Loucy (cell line): Measurements from ENCODE around the gene TMEM178B.

Experiments
- H2AFZ ChIP-seq: fragments of 200-600 bp; sonication (generic); 2 replicates; pipeline ENCODE4 v1.6.0; 2016; ENCODE audit warnings: antibody characterized with exemption, mild to moderate bottlenecking, low read length, moderate library complexity
- H3F3A ChIP-seq: fragments of 200-600 bp; 2 replicates; pipeline ENCODE4 v1.6.0; 2016; ENCODE audit warnings: antibody characterized with exemption, low read depth, mild to moderate bottlenecking
- H3K27me3 ChIP-seq: fragments of 200-600 bp; sonication (generic); 2 replicates; pipeline ENCODE4 v1.6.1; 2014; ENCODE audit warnings: low read length, mild to moderate bottlenecking; ENCODE audit not compliant: insufficient read depth, poor library complexity, severe bottlenecking
- H3K36me3 ChIP-seq: fragments of 200-600 bp; sonication (generic); 2 replicates; pipeline ENCODE4 v1.6.1; 2016; ENCODE audit warnings: low read length; ENCODE audit not compliant: insufficient read depth
- H3K4me1 ChIP-seq: fragments of 200-600 bp; sonication (generic); 2 replicates; pipeline ENCODE4 v1.5.1; 2014; ENCODE audit warnings: low read length, mild to moderate bottlenecking; ENCODE audit not compliant: insufficient read depth, poor library complexity, severe bottlenecking
- H3K4me2 ChIP-seq: fragments of 200-600 bp; sonication (generic); 2 replicates; pipeline ENCODE4 v1.6.0; 2014; ENCODE audit warnings: antibody characterized with exemption, low read length, low read depth, mild to moderate bottlenecking; ENCODE audit not compliant: poor library complexity, severe bottlenecking
- H3K4me3 ChIP-seq: fragments of 200-600 bp; sonication (generic); 2 replicates; pipeline ENCODE4 v1.5.1; 2014; ENCODE audit warnings: low read length, mild to moderate bottlenecking, mixed read lengths; ENCODE audit not compliant: poor library complexity, severe bottlenecking
- H3K79me2 ChIP-seq: fragments of 200-600 bp; sonication (generic); 2 replicates; pipeline ENCODE4 v1.6.1; 2014; ENCODE audit warnings: low read length; ENCODE audit not compliant: insufficient read depth
- H3K9ac ChIP-seq: fragments of 200-600 bp; sonication (generic); 2 replicates; pipeline ENCODE4 v1.6.0; 2014; ENCODE audit warnings: mild to moderate bottlenecking, low read depth, low read length, moderate library complexity; ENCODE audit not compliant: poor library complexity, severe bottlenecking
- H3K9me2 ChIP-seq: fragments of 200-600 bp; sonication (generic); replicated peaks from 2 replicates; pipeline ENCODE4 v1.6.1; 2016; ENCODE audit warnings: low read depth, low read length, mixed read lengths
- H3K9me3 ChIP-seq: fragments of 200-600 bp; sonication (generic); 2 replicates; pipeline ENCODE4 v1.6.1; 2014; ENCODE audit warnings: mild to moderate bottlenecking, antibody characterized with exemption, low read length, low read depth; ENCODE audit not compliant: insufficient read depth
- H4K20me1 ChIP-seq: fragments of 200-600 bp; sonication (generic); 2 replicates; pipeline ENCODE4 v1.6.0; 2014; ENCODE audit warnings: antibody characterized with exemption, low read length, mild to moderate bottlenecking; ENCODE audit not compliant: insufficient read depth, poor library complexity, severe bottlenecking
- EZH2phosphoT487 ChIP-seq: fragments of 200-600 bp; IDR thresholded peaks from 2 replicates; pipeline ENCODE4 v1.6.1; 2018; ENCODE audit warnings: antibody characterized with exemption, mild to moderate bottlenecking, moderate library complexity, borderline replicate concordance
- TF ChIP-seq, protein P1 (sequence below): fragments of 200-600 bp; sonication (generic); conservative IDR thresholded peaks from 2 replicates; pipeline ENCODE4 v1.5.1; 2014; ENCODE audit warnings: mild to moderate bottlenecking, antibody characterized with exemption, low read length

TMEM178B gene

DNA sequence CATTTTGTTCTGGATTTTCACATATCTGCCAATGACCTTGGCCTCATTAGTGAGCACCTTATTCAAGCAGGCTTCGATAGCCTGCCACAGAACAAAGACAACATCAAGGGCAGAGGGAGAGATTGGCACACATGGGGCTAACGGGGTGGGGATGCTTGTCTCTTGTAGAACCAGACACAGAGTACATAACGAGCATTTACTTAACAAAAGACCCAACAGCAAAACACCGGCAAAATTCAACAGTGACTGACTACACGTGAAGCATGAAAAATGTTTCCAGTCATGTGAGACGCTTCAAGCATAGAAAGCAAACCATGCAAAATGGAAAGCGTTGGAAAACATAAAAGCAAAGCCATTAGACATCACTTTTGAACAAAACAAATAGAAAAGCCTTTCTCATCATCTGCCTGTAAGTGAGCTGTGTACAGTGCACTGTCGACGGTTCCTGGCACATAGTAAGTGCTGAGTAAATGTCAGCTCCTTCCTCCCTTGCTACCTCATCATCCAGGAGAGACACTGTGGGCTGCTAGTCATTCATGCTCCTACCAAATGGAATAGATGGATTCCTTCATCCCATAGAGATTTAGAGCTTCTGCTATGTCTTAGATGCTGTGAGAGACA lies 342.9 kb downstream of the TMEM178B start:
- Histone ChIP-seq H3F3A (no peaks in the 10 kb centered on the region), H3K79me2 (no peaks in the 10 kb centered on the region), H3K9ac (no peak overlapping the region), H3K27me3 (no peaks in the 10 kb centered on the region), H3K4me1 (no peaks in the 10 kb centered on the region), H4K20me1 (no peaks in the 10 kb centered on the region), H3K9me2 (no peaks in the 10 kb centered on the region), H2AFZ (no peak overlapping the region), H3K4me3 (no peak overlapping the region), H3K9me3 (no peaks in the 10 kb centered on the region), H3K36me3 (no peaks in the 10 kb centered on the region), H3K4me2 (no peak overlapping the region)
- TF ChIP-seq EZH2phosphoT487, result no peak
- TF ChIP-seq, protein P1, sequence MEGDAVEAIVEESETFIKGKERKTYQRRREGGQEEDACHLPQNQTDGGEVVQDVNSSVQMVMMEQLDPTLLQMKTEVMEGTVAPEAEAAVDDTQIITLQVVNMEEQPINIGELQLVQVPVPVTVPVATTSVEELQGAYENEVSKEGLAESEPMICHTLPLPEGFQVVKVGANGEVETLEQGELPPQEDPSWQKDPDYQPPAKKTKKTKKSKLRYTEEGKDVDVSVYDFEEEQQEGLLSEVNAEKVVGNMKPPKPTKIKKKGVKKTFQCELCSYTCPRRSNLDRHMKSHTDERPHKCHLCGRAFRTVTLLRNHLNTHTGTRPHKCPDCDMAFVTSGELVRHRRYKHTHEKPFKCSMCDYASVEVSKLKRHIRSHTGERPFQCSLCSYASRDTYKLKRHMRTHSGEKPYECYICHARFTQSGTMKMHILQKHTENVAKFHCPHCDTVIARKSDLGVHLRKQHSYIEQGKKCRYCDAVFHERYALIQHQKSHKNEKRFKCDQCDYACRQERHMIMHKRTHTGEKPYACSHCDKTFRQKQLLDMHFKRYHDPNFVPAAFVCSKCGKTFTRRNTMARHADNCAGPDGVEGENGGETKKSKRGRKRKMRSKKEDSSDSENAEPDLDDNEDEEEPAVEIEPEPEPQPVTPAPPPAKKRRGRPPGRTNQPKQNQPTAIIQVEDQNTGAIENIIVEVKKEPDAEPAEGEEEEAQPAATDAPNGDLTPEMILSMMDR, result no peak

DNA sequence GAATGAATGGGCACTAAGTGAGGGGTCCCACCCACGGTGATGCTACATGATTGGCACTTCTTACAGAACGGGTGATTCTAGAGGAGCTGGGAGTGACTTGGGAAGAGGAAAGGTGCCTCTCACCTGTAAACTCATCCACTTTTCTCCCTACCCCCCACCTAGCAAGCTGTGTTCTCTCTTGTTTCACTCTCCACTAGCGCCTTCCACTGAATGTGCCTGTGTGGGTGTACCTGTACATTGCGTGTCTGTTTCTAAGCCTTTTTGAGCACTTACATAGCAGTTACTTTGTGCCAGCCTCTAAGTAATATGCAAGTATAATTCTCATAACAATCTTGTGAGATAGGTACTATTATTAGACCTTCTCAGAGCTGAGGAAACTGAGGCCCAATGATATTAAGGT lies 343.6 kb downstream of the TMEM178B start:
- no peaks in the 10 kb centered on the region for H3K79me2 ChIP-seq
- no peaks in the 10 kb centered on the region for H3K9me3 ChIP-seq
- H3K9me2 ChIP-seq, result no peaks in the 10 kb centered on the region
- H4K20me1 ChIP-seq, result no peaks in the 10 kb centered on the region
- TF ChIP-seq EZH2phosphoT487, result no peak
- TF ChIP-seq, protein P1, result no peak
- no peak overlapping the region for H3K4me3 ChIP-seq
- no peak overlapping the region for H3K4me2 ChIP-seq
- H3K9ac ChIP-seq, result no peak overlapping the region
- H3K27me3 ChIP-seq, result no peaks in the 10 kb centered on the region
- no peaks in the 10 kb centered on the region for H3F3A ChIP-seq
- H2AFZ ChIP-seq, result no peak overlapping the region
- no peaks in the 10 kb centered on the region for H3K36me3 ChIP-seq
- no peaks in the 10 kb centered on the region for H3K4me1 ChIP-seq

- Histone ChIP-seq H3K27me3 (no peaks in the 10 kb centered on the region), H2AFZ (no peak overlapping the region), H3F3A (no peaks in the 10 kb centered on the region), H3K9ac (no peak overlapping the region), H4K20me1 (no peaks in the 10 kb centered on the region), H3K4me2 (no peak overlapping the region), H3K79me2 (no peaks in the 10 kb centered on the region), H3K4me3 (no peak overlapping the region), H3K4me1 (no peaks in the 10 kb centered on the region), H3K9me3 (no peaks in the 10 kb centered on the region), H3K9me2 (no peaks in the 10 kb centered on the region), H3K36me3 (no peaks in the 10 kb centered on the region)
- TF ChIP-seq EZH2phosphoT487, result no peak
- TF ChIP-seq, protein P1, result no peak
Observed at GRCh38 chr7:141418066-141418465, 344.2 kb downstream of the TMEM178B start.
